H7 (cell line): ENCODE measurements around the gene SERINC2. TPM values are rescaled to one million over a fixed set of nuclear protein-coding genes. Genes with fewer than 3 reads are reported as not detected.
"Not testable (repeated sequence)": the region's sequence is repeated elsewhere in the genome, so short reads cannot be mapped to it uniquely, and the experiment has no call there.

Experiments
- DNase-seq: peaks from one replicate; pipeline ENCODE4 v3.0.0; 2012
- H3K27me3 ChIP-seq: 2 replicates; pipeline ENCODE4 v1.6.0; 2011; ENCODE audit warnings: mild to moderate bottlenecking, low read length; ENCODE audit not compliant: control insufficient read depth, insufficient read depth
- H3K36me3 ChIP-seq: replicated peaks from 2 replicates; pipeline ENCODE4 v1.5.1; 2011; ENCODE audit warnings: low read length; ENCODE audit not compliant: control insufficient read depth, insufficient read depth
- H3K4me3 ChIP-seq: 2 replicates; pipeline ENCODE4 v1.5.1; 2011; ENCODE audit warnings: low read depth, mild to moderate bottlenecking, control low read depth, low read length, moderate library complexity; ENCODE audit not compliant: insufficient read depth
- total RNA-seq: library from RNA; depleted of rRNA; stranded (reverse); fragments of >200 nt; shearing (Covaris generic); gene quantifications from 2 replicates; pipeline ENCODE4 v1.2.3, GENCODE V29; 2014

SERINC2 gene
- total RNA-seq, 1 experiment from 2014 or later: 40.0 TPM

DNA sequence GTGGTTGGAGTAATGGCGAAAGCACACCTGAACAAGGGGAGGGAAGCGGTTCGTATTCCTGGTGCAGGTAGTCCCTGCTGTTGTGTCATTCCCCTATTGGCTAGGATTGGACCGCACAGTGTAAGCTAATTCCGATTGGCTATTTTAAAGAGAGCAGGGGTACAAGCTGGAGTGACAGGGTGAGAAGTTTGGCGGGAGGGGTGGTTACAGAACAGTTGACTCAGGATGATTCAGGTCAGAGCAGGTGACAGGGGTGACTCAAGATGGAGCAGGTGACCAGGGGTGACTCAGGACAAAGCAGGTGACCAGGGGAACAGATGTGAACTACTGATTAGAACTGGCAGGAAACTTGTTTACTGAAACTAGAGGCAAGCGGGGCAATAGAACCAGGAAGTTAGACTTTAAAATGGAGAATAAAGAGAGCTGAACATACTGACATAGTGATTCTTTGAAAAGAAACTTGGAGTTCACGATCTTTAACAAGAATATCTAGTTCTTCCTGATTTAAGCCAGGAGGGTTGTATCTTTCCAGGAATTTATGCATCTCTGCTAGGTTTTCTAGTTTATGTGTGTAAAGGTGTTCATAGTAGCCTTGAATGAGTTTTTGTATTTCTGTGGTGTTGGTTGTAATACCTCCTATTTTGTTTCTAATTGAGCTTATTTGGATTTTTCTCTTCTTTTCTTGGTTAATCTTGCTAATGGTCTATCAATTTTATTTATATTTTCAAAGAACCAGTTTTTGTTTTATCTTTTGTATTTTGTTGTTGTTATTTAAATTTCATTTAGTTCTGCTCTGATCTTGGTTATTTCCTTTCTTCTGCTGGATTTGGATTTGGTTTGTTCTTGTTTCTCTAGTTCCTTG is 58.7 kb downstream of the SERINC2 start:
- not testable (repeated sequence) for H3K27me3 ChIP-seq, H3K4me3 ChIP-seq

DNA sequence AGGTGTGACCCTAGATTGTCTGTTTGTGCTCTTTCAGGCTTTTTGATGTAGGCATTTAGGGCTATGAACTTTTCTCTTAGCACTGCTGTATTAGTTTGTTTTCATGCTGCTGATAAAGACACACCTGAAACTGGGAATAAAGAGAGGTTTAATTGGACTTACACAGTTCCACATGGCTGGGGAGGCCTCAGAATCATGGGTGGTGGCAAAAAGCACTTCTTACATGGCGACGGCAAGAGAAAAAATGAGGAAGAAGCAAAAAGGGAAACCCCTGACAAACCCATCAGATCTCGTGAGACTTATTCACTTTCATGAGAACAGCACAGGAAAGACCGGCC is 59.3 kb downstream of the SERINC2 start:
- not testable (repeated sequence) for H3K4me3 ChIP-seq, H3K27me3 ChIP-seq, DNase-seq, H3K36me3 ChIP-seq

More for the DNA sequence above, 58.7 kb downstream of the SERINC2 start:
- H3K36me3 ChIP-seq, DNase-seq: not testable (repeated sequence)

DNA sequence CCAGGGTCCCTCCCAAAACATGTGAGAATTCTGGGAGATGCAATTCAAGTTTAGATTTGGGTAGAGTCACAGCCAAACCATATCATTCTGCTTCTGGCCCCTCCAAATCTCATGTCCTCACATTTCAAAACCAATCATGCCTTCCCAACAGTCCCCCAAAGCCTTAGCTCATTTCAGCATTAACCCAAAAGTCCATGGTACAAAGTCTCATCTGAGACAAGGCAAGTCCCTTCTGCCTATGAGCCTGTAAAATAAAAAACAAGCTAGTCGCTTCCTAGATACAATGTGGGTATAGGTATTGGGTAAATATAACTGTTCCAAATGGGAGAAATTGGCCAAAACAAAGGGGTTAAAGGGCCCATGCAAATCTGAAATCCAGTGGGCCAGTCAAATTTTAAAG is 59.7 kb downstream of the SERINC2 start:
- not testable (repeated sequence) for H3K4me3 ChIP-seq, H3K36me3 ChIP-seq, DNase-seq, H3K27me3 ChIP-seq

- not testable (repeated sequence) for H3K27me3 ChIP-seq, H3K4me3 ChIP-seq, DNase-seq, H3K36me3 ChIP-seq
Measured at GRCh38 chr1:31473508-31473907, 60.5 kb downstream of the SERINC2 start.

GRCh38 chr1:31474567-31474966 is 61.6 kb downstream of the SERINC2 start:
- not testable (repeated sequence) for H3K36me3 ChIP-seq, DNase-seq, H3K4me3 ChIP-seq, H3K27me3 ChIP-seq

- Histone ChIP-seq H3K36me3 (no peaks in the 10 kb centered on the region), H3K27me3 (no peaks in the 10 kb centered on the region), H3K4me3 (no peak overlapping the region)
- DNase-seq: no peak
Measured at GRCh38 chr1:31476891-31477846, 64.2 kb downstream of the SERINC2 start.

- DNase-seq: no peak
- no peak overlapping the region for H3K4me3 ChIP-seq
- no peaks in the 10 kb centered on the region for H3K27me3 ChIP-seq
- H3K36me3 ChIP-seq: no peaks in the 10 kb centered on the region
Measured at GRCh38 chr1:31478167-31478566, 65.2 kb downstream of the SERINC2 start.

DNA sequence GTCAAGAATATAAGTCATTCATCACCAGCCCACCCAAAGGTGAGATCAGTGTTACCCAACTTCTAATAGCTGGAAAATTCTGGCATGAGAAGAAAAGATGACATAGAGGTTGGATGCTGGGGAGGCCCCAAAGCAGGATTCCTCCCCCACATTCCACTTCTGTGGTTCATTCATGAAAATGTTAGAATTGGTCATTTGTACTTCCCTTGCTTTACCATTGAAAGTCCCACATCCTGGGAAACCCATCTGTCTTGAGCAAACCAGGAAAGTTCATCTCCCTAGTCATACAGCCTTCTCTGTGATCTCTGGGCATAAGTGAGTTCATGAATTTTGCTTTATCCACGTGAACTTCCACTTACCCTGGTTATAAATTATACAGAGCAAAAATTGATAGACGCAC is 66.8 kb downstream of the SERINC2 start:
- DNase-seq: no peak
- Histone ChIP-seq H3K27me3 (no peaks in the 10 kb centered on the region), H3K36me3 (no peaks in the 10 kb centered on the region), H3K4me3 (no peak overlapping the region)

DNA sequence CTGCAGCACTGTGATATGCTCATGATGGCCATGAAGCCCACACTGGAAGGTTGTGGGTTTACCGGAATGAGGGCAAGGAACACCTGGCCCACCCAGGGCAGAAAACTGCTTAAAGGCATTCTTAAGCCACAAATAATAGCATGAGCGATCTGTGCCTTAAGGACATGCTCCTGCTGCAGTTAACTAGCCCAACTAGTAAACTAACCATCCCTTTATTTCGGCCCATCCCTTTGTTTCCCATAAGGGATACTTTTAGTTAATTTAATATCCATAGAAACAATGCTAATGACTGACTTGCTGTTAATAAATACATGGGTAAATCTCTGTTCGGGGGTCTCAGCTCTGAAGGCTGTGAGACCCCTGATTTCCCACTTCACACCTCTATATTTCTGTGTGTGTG is 67.4 kb downstream of the SERINC2 start:
- not testable (repeated sequence) for H3K27me3 ChIP-seq, H3K36me3 ChIP-seq, H3K4me3 ChIP-seq, DNase-seq

DNA sequence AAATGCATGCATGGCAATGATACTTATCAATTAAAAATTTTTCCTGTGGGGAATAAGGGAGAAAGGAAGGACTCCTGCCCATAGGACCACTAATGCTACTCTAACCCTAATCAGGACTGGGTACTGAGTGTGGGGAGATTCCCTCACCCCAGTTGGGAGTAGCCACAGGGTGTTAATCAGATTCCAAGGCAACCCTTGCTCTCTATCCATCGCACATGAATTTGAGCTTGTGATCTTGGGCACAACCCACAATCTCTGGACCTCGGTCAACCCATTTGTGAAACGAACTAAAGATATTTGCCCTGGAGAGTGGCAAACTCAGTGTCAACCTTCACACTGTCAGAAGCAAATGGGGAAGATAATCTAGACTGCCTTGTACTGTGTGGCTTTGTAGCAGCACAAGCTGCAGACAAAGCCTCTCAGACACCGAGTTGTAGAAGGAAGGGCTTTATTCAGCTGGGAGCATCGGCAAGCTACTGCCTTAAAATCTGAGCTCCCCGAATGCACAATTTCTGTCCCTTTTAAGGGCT is 69.5 kb downstream of the SERINC2 start:
- Histone ChIP-seq H3K36me3 (no peaks in the 10 kb centered on the region), H3K27me3 (no peaks in the 10 kb centered on the region), H3K4me3 (no peak overlapping the region)
- DNase-seq: no peak

DNA sequence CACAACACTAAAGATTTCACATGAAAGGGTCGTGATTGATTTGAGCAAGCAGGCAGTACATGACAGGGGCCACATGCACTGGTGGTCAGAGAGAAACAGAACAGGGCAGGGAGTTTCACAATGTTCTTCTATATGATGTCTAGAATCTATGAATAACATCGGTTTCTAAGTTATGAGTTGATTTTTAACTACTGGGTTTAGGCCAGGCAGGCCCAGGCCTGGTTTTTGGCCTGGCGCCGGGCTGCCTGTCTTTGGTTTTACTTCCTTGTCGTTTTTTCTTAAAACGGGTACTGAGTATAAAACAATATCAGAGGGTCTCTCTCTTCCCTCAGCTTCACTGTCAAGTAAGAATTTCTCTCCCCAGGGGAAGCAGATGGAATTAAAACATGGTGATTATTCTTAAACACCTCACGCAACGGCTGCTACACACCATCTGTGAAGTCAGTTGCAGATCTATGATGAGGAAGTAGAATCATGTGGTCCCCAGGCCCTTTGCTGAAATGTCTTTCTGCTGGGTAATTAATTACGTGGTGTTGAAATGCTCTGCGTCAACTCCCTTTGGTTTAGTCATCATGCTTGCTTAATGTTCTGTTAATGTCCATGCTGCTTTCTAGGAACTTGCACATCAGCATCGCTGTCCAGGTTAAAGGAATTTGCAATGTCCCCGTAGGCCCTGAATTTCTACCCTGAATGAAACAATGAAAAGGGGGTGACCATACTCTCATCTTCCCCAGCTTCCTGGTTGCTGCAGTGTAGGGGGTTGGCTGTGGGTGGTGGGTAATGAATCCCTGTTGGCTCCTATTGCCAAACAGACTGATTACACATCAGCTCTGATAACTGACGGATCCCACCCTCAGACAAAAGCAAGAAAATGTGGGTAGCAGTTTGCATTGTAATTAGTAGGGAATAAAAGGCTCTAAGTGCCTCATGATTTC is 70.3 kb downstream of the SERINC2 start:
- no peaks in the 10 kb centered on the region; the same call in 1 of the 2 replicates for H3K27me3 ChIP-seq
- no peak overlapping the region for H3K4me3 ChIP-seq
- H3K36me3 ChIP-seq: no peaks in the 10 kb centered on the region
- DNase-seq: no peak
